ENCODE measurements around the gene SLIT1. TPM values are rescaled to one million over a fixed set of nuclear protein-coding genes. Genes with fewer than 3 reads are reported as not detected.
A peak's percentile ranks its signal among the peaks of the same experiment; 100 is the strongest.

SLIT1 gene
- total and polyA plus RNA-seq, 12 donors, result 0.05 to 0.65 (median 0.15) TPM

DNA sequence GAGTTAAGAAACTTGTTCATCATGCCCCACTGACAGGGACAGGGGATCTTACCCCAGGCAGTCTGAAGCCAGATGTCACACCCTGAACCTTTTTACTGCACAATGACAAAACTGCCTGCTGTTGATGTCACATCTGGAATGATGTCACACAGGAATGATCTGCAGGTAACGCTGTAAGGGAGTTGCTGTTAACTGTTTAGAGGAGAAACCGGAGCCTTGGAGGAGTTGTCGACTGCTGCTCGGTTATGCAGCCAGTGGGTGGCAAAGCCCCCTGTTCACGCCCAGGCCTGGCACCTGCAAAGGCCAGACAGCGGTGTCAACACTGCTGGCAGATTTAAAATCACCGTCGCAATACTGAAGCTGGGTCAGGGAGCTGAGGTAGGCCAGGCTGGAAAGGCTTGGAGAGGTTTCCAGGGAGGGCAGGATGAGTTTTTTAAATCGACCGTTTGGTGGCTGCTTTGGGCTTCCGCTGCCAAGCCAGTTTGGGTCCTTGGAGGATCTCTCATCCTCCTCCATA lies 10.0 kb upstream of the SLIT1 start:
- 23 to 30% (median 26%) methylated on average over 10 to 11 of the region's 11 CpGs for WGBS, 4 donors
- no peak for DNase-seq
- intact Hi-C loops (cut with DNase I), result no loop called here
- TF ChIP-seq, protein P1, sequence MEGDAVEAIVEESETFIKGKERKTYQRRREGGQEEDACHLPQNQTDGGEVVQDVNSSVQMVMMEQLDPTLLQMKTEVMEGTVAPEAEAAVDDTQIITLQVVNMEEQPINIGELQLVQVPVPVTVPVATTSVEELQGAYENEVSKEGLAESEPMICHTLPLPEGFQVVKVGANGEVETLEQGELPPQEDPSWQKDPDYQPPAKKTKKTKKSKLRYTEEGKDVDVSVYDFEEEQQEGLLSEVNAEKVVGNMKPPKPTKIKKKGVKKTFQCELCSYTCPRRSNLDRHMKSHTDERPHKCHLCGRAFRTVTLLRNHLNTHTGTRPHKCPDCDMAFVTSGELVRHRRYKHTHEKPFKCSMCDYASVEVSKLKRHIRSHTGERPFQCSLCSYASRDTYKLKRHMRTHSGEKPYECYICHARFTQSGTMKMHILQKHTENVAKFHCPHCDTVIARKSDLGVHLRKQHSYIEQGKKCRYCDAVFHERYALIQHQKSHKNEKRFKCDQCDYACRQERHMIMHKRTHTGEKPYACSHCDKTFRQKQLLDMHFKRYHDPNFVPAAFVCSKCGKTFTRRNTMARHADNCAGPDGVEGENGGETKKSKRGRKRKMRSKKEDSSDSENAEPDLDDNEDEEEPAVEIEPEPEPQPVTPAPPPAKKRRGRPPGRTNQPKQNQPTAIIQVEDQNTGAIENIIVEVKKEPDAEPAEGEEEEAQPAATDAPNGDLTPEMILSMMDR (IDR thresholded peaks at IDR 0.05), result no peak
- TF ChIP-seq POLR2A (IDR thresholded peaks at IDR 0.05), result no peak
- peaks cover 15% of the 10 kb centered on the region for H3K27me3 ChIP-seq
- no peak overlapping the region for H3K27ac ChIP-seq
- no peaks in the 10 kb centered on the region for H3K9me3 ChIP-seq (replicated peaks in 1 of 3)
- no peaks in the 10 kb centered on the region for H3K36me3 ChIP-seq (replicated peaks in 1 of 2)
- peaks cover 7 to 8% of the 10 kb centered on the region in 2 donors for H3K4me1 ChIP-seq (replicated peaks in 1 of 2)
- peak overlapping the region in 2 of 4 donors; percentile 0 to 46 for H3K4me3 ChIP-seq

DNA sequence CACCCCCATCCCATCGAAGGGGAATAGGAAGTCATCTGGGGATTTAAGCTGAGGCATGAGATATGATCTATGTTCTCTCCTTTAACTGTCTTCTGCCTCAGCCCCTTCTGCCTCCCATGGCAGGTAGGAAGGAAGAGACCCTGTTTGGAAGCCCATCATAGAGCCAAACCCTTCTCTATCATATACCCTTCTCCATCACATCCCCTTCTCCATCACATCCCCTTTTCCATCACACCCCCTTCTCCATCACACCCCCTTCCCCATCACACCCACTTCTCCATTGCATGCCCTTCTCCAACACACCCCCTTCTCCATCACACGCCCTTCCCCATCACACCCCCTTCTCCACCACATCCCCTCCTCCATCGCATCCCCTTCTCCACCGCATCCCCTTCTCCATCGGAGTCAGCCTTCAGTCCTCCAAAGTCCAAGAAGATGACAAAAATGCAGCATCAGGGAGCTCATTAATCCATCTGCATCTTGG lies 7.2 kb upstream of the SLIT1 start:
- H3K9me3 ChIP-seq (replicated peaks in 1 of 3), result no peaks in the 10 kb centered on the region
- WGBS, 4 donors, result 83 to 90% (median 87%) methylated on average over 5 of the region's 5 CpGs
- intact Hi-C loops (cut with DNase I), result no loop called here
- H3K4me3 ChIP-seq, result no peak overlapping the region
- TF ChIP-seq, protein P1 (IDR thresholded peaks at IDR 0.05), result no peak
- no peak for TF ChIP-seq POLR2A (IDR thresholded peaks at IDR 0.05)
- no peak overlapping the region for H3K27ac ChIP-seq
- peaks cover 18% of the 10 kb centered on the region for H3K27me3 ChIP-seq
- H3K36me3 ChIP-seq (replicated peaks in 1 of 2), result no peaks in the 10 kb centered on the region
- H3K4me1 ChIP-seq (replicated peaks in 1 of 2), result peaks cover 7 to 8% of the 10 kb centered on the region in 2 donors
- no peak for DNase-seq

DNA sequence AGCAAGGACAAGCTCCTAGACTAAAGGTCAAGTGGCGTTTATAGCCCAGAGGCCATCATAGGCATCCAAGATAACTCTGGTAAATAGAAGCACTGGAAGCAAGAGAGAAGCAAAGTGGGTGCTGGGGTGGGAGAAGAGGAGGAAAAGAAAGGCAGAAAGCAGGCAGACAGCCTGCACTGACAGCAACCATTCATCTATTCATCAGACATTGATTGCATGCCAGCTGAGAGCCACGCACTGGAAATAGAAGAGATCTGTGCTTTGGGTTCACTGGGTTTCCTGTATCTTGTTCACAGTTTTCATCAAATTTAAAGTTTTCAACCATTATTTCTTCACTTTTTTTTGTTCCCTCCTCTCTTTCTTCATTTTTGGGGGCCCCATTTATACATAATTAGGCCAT lies 4.7 kb upstream of the SLIT1 start:
- Histone ChIP-seq H3K9me3 (replicated peaks in 1 of 3) (no peaks in the 10 kb centered on the region), H3K36me3 (replicated peaks in 1 of 2) (no peaks in the 10 kb centered on the region), H3K27ac (no peak overlapping the region), H3K4me1 (replicated peaks in 1 of 2) (peaks cover 3 to 4% of the 10 kb centered on the region in 2 donors), H3K4me3 (no peak overlapping the region), H3K27me3 (peaks cover 19% of the 10 kb centered on the region)
- 72 to 83% (median 78%) methylated on average over 2 of the region's 2 CpGs for WGBS, 4 donors
- DNase-seq, result no peak
- TF ChIP-seq POLR2A (IDR thresholded peaks at IDR 0.05), result no peak
- TF ChIP-seq, protein P1 (IDR thresholded peaks at IDR 0.05), result no peak
- intact Hi-C loops (cut with DNase I), result no loop called here

DNA sequence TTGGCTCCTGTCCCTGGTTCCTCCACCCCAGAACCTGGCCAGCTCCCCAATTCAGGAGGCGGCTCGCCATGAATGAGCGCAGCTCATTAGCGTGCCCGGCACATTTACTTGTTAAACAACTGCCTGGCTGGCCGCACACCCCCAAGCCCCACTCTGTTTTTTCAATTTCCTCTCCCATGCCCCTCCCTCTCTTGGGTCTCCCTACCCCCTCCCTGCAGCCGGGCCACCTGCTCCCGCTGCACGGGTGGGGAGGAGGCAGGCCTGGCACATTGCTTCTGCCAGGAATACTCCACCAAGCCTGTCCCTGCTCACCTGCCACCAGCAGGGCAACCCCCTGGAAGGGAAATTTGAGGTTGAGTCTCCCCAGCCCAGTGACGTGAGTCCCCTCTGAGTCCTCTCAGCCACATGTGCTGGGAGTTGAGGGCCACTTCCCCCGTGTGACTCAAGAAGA lies 2.5 kb upstream of the SLIT1 start:
- Histone ChIP-seq H3K27ac (no peak overlapping the region), H3K4me1 (replicated peaks in 1 of 2) (peaks cover 5 to 6% of the 10 kb centered on the region in 2 donors), H3K4me3 (no peak overlapping the region), H3K36me3 (replicated peaks in 1 of 2) (no peaks in the 10 kb centered on the region), H3K9me3 (replicated peaks in 1 of 3) (no peaks in the 10 kb centered on the region), H3K27me3 (peaks cover 19% of the 10 kb centered on the region)
- 68 to 78% (median 69%) methylated on average over 10 to 11 of the region's 11 CpGs for WGBS, 4 donors
- TF ChIP-seq, protein P1 (IDR thresholded peaks at IDR 0.05), result no peak
- no peak for TF ChIP-seq POLR2A (IDR thresholded peaks at IDR 0.05)
- intact Hi-C loops (cut with DNase I), result no loop called here
- no peak for DNase-seq

Measured in adrenal gland (tissue), 12 donors.